Ishikawa (cell line): Measurements from ENCODE around the gene NUP210.

Experiments
- CEBPB ChIP-seq: IDR thresholded peaks from 2 replicates; pipeline ENCODE4 v1.6.1; 2012
- EP300 ChIP-seq: IDR thresholded peaks from 2 replicates; pipeline ENCODE4 v1.6.1; 2012; ENCODE audit warnings: borderline replicate concordance
- MAX ChIP-seq: IDR thresholded peaks from 2 replicates; pipeline ENCODE4 v1.6.1; 2012
- REST ChIP-seq: IDR thresholded peaks from 2 replicates; pipeline ENCODE4 v1.6.1; 2012; ENCODE audit warnings: low read depth, mild to moderate bottlenecking
- TAF1 ChIP-seq: IDR thresholded peaks from 2 replicates; pipeline ENCODE4 v1.6.1; 2012; ENCODE audit warnings: low read depth, mild to moderate bottlenecking
- TCF12 ChIP-seq: IDR thresholded peaks from 2 replicates; pipeline ENCODE4 v1.6.1; 2012; ENCODE audit warnings: low read depth
- ZBTB7A ChIP-seq: IDR thresholded peaks from 2 replicates; pipeline ENCODE4 v1.6.1; 2012; ENCODE audit warnings: low read depth

GRCh38 chr3:13325892-13326443 is 94.2 kb downstream of the NUP210 start:
- TF ChIP-seq EP300 = no peak
- TF ChIP-seq TCF12 = no peak
- no peak for TF ChIP-seq MAX
- TF ChIP-seq ZBTB7A = no peak
- TF ChIP-seq TAF1 = no peak
- TF ChIP-seq REST = no peak
- TF ChIP-seq CEBPB = no peak
